Ovary (tissue), 3 donors: ENCODE results near the gene SPOCK1.

Source experiments
- POLR2A ChIP-seq: fragments of 450-650 bp; IDR thresholded peaks from one replicate; pipeline ENCODE4 v1.6.1; 2017; ENCODE audit warnings: antibody characterized with exemption, mild to moderate bottlenecking, moderate library complexity
- TF ChIP-seq, protein P1 (sequence below), 3 donors: fragments of 450-650 bp in 2 of 3; fragments of 200-600 bp in 1 of 3; IDR thresholded peaks; one replicate each; pipeline versions ENCODE4 v1.5.1 to v1.8.0; 2016 to 2022; ENCODE audit warnings: antibody characterized with exemption in 3 of 3, mild to moderate bottlenecking in 1 of 3
- donor health status: DM: no; HTN: no; CAD: no.

DNA sequence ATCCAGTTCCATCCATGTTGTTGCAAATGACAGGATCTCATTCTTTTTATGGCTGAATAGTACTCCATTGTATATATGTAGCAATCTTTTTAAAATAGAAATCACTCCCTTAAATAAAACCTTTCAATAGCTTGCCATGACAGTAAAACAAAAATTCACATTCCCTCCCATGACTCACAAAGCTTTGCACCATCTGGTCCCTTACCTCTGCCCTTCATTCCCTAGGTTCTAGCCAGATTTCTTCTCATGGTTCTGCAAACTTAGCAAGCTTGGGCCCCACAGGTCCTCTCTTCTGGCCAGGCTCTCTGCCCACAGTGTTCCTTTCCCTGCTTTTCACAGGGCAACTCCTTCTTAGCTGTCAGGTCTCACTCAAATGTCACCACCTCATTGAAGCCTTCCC is 4.3 kb upstream of the SPOCK1 start:
- TF ChIP-seq, protein P1, sequence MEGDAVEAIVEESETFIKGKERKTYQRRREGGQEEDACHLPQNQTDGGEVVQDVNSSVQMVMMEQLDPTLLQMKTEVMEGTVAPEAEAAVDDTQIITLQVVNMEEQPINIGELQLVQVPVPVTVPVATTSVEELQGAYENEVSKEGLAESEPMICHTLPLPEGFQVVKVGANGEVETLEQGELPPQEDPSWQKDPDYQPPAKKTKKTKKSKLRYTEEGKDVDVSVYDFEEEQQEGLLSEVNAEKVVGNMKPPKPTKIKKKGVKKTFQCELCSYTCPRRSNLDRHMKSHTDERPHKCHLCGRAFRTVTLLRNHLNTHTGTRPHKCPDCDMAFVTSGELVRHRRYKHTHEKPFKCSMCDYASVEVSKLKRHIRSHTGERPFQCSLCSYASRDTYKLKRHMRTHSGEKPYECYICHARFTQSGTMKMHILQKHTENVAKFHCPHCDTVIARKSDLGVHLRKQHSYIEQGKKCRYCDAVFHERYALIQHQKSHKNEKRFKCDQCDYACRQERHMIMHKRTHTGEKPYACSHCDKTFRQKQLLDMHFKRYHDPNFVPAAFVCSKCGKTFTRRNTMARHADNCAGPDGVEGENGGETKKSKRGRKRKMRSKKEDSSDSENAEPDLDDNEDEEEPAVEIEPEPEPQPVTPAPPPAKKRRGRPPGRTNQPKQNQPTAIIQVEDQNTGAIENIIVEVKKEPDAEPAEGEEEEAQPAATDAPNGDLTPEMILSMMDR (IDR thresholded peaks at IDR 0.05) = no peak
- TF ChIP-seq POLR2A = no peak
